Measurements from ENCODE around the gene HBS1L.

Gene HBS1L

GRCh38 chr6:135088818-135089809 is 34.5 kb upstream of the HBS1L start:
- H3K27ac ChIP-seq (ENCODE audit: low read length) = no peak overlapping the region
- H3K27me3 ChIP-seq (ENCODE audit: control insufficient read depth in 1 of 2, insufficient read depth in 2 of 2, low read length in 2 of 2) = no peaks in the 10 kb centered on the region
- H3K9ac ChIP-seq (ENCODE audit: low read length in 2 of 2) = no peak overlapping the region
- no peaks in the 10 kb centered on the region for H3K4me1 ChIP-seq (ENCODE audit: control insufficient read depth, insufficient read depth, low read length)
- no peak overlapping the region for H3K4me3 ChIP-seq (ENCODE audit: low read length in 2 of 2)
- H3K9me3 ChIP-seq (ENCODE audit: control insufficient read depth in 2 of 2, low read length in 2 of 2) = no peaks in the 10 kb centered on the region
- H3K36me3 ChIP-seq (ENCODE audit: control insufficient read depth in 2 of 2, insufficient read depth in 2 of 2, low read length in 2 of 2) = no peaks in the 10 kb centered on the region

GRCh38 chr6:135088281-135088680 is 33.7 kb upstream of the HBS1L start:
- Histone ChIP-seq H3K9me3 (ENCODE audit: control insufficient read depth in 2 of 2, low read length in 2 of 2) (no peaks in the 10 kb centered on the region), H3K4me3 (ENCODE audit: low read length in 2 of 2) (no peak overlapping the region), H3K9ac (ENCODE audit: low read length in 2 of 2) (no peak overlapping the region), H3K36me3 (ENCODE audit: control insufficient read depth in 2 of 2, insufficient read depth in 2 of 2, low read length in 2 of 2) (no peaks in the 10 kb centered on the region), H3K27ac (ENCODE audit: low read length) (no peak overlapping the region), H3K27me3 (ENCODE audit: control insufficient read depth in 1 of 2, insufficient read depth in 2 of 2, low read length in 2 of 2) (no peaks in the 10 kb centered on the region), H3K4me1 (ENCODE audit: control insufficient read depth, insufficient read depth, low read length) (no peaks in the 10 kb centered on the region)

GRCh38 chr6:135087803-135088202 is 33.2 kb upstream of the HBS1L start:
- Histone ChIP-seq H3K4me1 (ENCODE audit: control insufficient read depth, insufficient read depth, low read length) (no peaks in the 10 kb centered on the region), H3K27ac (ENCODE audit: low read length) (no peak overlapping the region), H3K9ac (ENCODE audit: low read length in 2 of 2) (no peak overlapping the region), H3K4me3 (ENCODE audit: low read length in 2 of 2) (no peak overlapping the region), H3K36me3 (ENCODE audit: control insufficient read depth in 2 of 2, insufficient read depth in 2 of 2, low read length in 2 of 2) (no peaks in the 10 kb centered on the region), H3K27me3 (ENCODE audit: control insufficient read depth in 1 of 2, insufficient read depth in 2 of 2, low read length in 2 of 2) (no peaks in the 10 kb centered on the region), H3K9me3 (ENCODE audit: control insufficient read depth in 2 of 2, low read length in 2 of 2) (no peaks in the 10 kb centered on the region)

- Histone ChIP-seq H3K36me3 (ENCODE audit: control insufficient read depth in 2 of 2, insufficient read depth in 2 of 2, low read length in 2 of 2) (no peaks in the 10 kb centered on the region), H3K27me3 (ENCODE audit: control insufficient read depth in 1 of 2, insufficient read depth in 2 of 2, low read length in 2 of 2) (no peaks in the 10 kb centered on the region), H3K27ac (ENCODE audit: low read length) (no peak overlapping the region), H3K9me3 (ENCODE audit: control insufficient read depth in 2 of 2, low read length in 2 of 2) (no peaks in the 10 kb centered on the region), H3K4me3 (ENCODE audit: low read length in 2 of 2) (no peak overlapping the region), H3K9ac (ENCODE audit: low read length in 2 of 2) (no peak overlapping the region), H3K4me1 (ENCODE audit: control insufficient read depth, insufficient read depth, low read length) (no peaks in the 10 kb centered on the region)
These were observed 32.8 kb upstream of the HBS1L start for GRCh38 chr6:135087403-135087802.

- Histone ChIP-seq H3K4me1 (ENCODE audit: control insufficient read depth, insufficient read depth, low read length) (no peaks in the 10 kb centered on the region), H3K27me3 (ENCODE audit: control insufficient read depth in 1 of 2, insufficient read depth in 2 of 2, low read length in 2 of 2) (no peaks in the 10 kb centered on the region), H3K27ac (ENCODE audit: low read length) (no peak overlapping the region), H3K9ac (ENCODE audit: low read length in 2 of 2) (no peak overlapping the region), H3K36me3 (ENCODE audit: control insufficient read depth in 2 of 2, insufficient read depth in 2 of 2, low read length in 2 of 2) (no peaks in the 10 kb centered on the region), H3K4me3 (ENCODE audit: low read length in 2 of 2) (no peak overlapping the region), H3K9me3 (ENCODE audit: control insufficient read depth in 2 of 2, low read length in 2 of 2) (no peaks in the 10 kb centered on the region)
These were observed 31.8 kb upstream of the HBS1L start for GRCh38 chr6:135086414-135086764.

GRCh38 chr6:135085700-135086413 is 31.2 kb upstream of the HBS1L start:
- H3K36me3 ChIP-seq (ENCODE audit: control insufficient read depth in 2 of 2, insufficient read depth in 2 of 2, low read length in 2 of 2) = no peaks in the 10 kb centered on the region
- no peak overlapping the region for H3K4me3 ChIP-seq (ENCODE audit: low read length in 2 of 2)
- no peak overlapping the region for H3K9ac ChIP-seq (ENCODE audit: low read length in 2 of 2)
- H3K9me3 ChIP-seq (ENCODE audit: control insufficient read depth in 2 of 2, low read length in 2 of 2) = no peaks in the 10 kb centered on the region
- no peaks in the 10 kb centered on the region for H3K4me1 ChIP-seq (ENCODE audit: control insufficient read depth, insufficient read depth, low read length)
- no peak overlapping the region for H3K27ac ChIP-seq (ENCODE audit: low read length)
- H3K27me3 ChIP-seq (ENCODE audit: control insufficient read depth in 1 of 2, insufficient read depth in 2 of 2, low read length in 2 of 2) = no peaks in the 10 kb centered on the region

- H3K4me1 ChIP-seq (ENCODE audit: control insufficient read depth, insufficient read depth, low read length) = no peaks in the 10 kb centered on the region
- H3K27me3 ChIP-seq (ENCODE audit: control insufficient read depth in 1 of 2, insufficient read depth in 2 of 2, low read length in 2 of 2) = no peaks in the 10 kb centered on the region
- H3K4me3 ChIP-seq (ENCODE audit: low read length in 2 of 2) = no peak overlapping the region
- no peak overlapping the region for H3K9ac ChIP-seq (ENCODE audit: low read length in 2 of 2)
- H3K9me3 ChIP-seq (ENCODE audit: control insufficient read depth in 2 of 2, low read length in 2 of 2) = no peaks in the 10 kb centered on the region
- H3K27ac ChIP-seq (ENCODE audit: low read length) = no peak overlapping the region
- H3K36me3 ChIP-seq (ENCODE audit: control insufficient read depth in 2 of 2, insufficient read depth in 2 of 2, low read length in 2 of 2) = no peaks in the 10 kb centered on the region
These were observed 30.3 kb upstream of the HBS1L start for GRCh38 chr6:135084916-135085269.

- Histone ChIP-seq H3K4me3 (ENCODE audit: low read length in 2 of 2) (no peak overlapping the region), H3K27me3 (ENCODE audit: control insufficient read depth in 1 of 2, insufficient read depth in 2 of 2, low read length in 2 of 2) (no peaks in the 10 kb centered on the region), H3K9me3 (ENCODE audit: control insufficient read depth in 2 of 2, low read length in 2 of 2) (no peaks in the 10 kb centered on the region), H3K9ac (ENCODE audit: low read length in 2 of 2) (no peak overlapping the region), H3K36me3 (ENCODE audit: control insufficient read depth in 2 of 2, insufficient read depth in 2 of 2, low read length in 2 of 2) (no peaks in the 10 kb centered on the region), H3K4me1 (ENCODE audit: control insufficient read depth, insufficient read depth, low read length) (no peaks in the 10 kb centered on the region), H3K27ac (ENCODE audit: low read length) (no peak overlapping the region)
These were observed 29.6 kb upstream of the HBS1L start for GRCh38 chr6:135084001-135084915.

- Histone ChIP-seq H3K27ac (ENCODE audit: low read length) (no peak overlapping the region), H3K9ac (ENCODE audit: low read length in 2 of 2) (no peak overlapping the region), H3K27me3 (ENCODE audit: control insufficient read depth in 1 of 2, insufficient read depth in 2 of 2, low read length in 2 of 2) (no peaks in the 10 kb centered on the region), H3K36me3 (ENCODE audit: control insufficient read depth in 2 of 2, insufficient read depth in 2 of 2, low read length in 2 of 2) (no peaks in the 10 kb centered on the region), H3K4me1 (ENCODE audit: control insufficient read depth, insufficient read depth, low read length) (no peaks in the 10 kb centered on the region), H3K4me3 (ENCODE audit: low read length in 2 of 2) (no peak overlapping the region), H3K9me3 (ENCODE audit: control insufficient read depth in 2 of 2, low read length in 2 of 2) (no peaks in the 10 kb centered on the region)
These were observed 27.3 kb upstream of the HBS1L start for GRCh38 chr6:135081966-135082365.

- Histone ChIP-seq H3K27me3 (ENCODE audit: control insufficient read depth in 1 of 2, insufficient read depth in 2 of 2, low read length in 2 of 2) (no peaks in the 10 kb centered on the region), H3K9me3 (ENCODE audit: control insufficient read depth in 2 of 2, low read length in 2 of 2) (no peaks in the 10 kb centered on the region), H3K27ac (ENCODE audit: low read length) (no peak overlapping the region), H3K9ac (ENCODE audit: low read length in 2 of 2) (no peak overlapping the region), H3K4me3 (ENCODE audit: low read length in 2 of 2) (no peak overlapping the region), H3K36me3 (ENCODE audit: control insufficient read depth in 2 of 2, insufficient read depth in 2 of 2, low read length in 2 of 2) (no peaks in the 10 kb centered on the region), H3K4me1 (ENCODE audit: control insufficient read depth, insufficient read depth, low read length) (no peaks in the 10 kb centered on the region)
These were observed 20.4 kb upstream of the HBS1L start for GRCh38 chr6:135075018-135075417.
